HEK293 (cell line): ENCODE data around the gene NAXE.

ENCODE experiments used
- CTCF ChIP-seq: fragments of 450-650 bp; formaldehyde crosslinking; IDR thresholded peaks from 2 replicates; pipeline ENCODE4 v1.5.1; 2016; ENCODE audit warnings: missing biosample characterization, missing genetic modification characterization
- GFI1B ChIP-seq: fragments of 450-650 bp; formaldehyde crosslinking; IDR thresholded peaks from 2 replicates; pipeline ENCODE4 v1.5.1; 2016; ENCODE audit warnings: missing biosample characterization, missing genetic modification characterization
- HOXA7 ChIP-seq: sonication (generic); formaldehyde crosslinking; IDR thresholded peaks from 2 replicates; pipeline ENCODE4 v1.8.1; 2022; ENCODE audit warnings: missing genetic modification reagents, borderline replicate concordance
- IKZF3 ChIP-seq: fragments of 450-650 bp; IDR thresholded peaks from 2 replicates; pipeline ENCODE4 v1.5.0; 2018; ENCODE audit warnings: missing biosample characterization, mild to moderate bottlenecking, missing genetic modification characterization, moderate library complexity
- SETDB1 ChIP-seq: IDR thresholded peaks from one replicate; pipeline ENCODE4 v1.6.1; 2017; ENCODE audit warnings: mild to moderate bottlenecking, low read length, moderate library complexity, mixed read lengths; ENCODE audit not compliant: insufficient read length
- ZBTB10 ChIP-seq: fragments of 450-650 bp; formaldehyde crosslinking; IDR thresholded peaks from 2 replicates; pipeline ENCODE4 v1.5.1; 2016; ENCODE audit warnings: missing biosample characterization, missing genetic modification characterization
- ZBTB20 ChIP-seq: fragments of 450-650 bp; formaldehyde crosslinking; IDR thresholded peaks from 2 replicates; pipeline ENCODE4 v1.5.1; 2016; ENCODE audit warnings: missing biosample characterization, missing genetic modification characterization
- ZNF707 ChIP-seq: fragments of 450-650 bp; formaldehyde crosslinking; IDR thresholded peaks from 2 replicates; pipeline ENCODE4 v1.5.1; 2016; ENCODE audit warnings: missing biosample characterization, missing genetic modification characterization
- TF ChIP-seq, protein P1 (sequence below): fragments of 450-650 bp; formaldehyde crosslinking; IDR thresholded peaks from 2 replicates; pipeline ENCODE4 v1.5.1; 2016; ENCODE audit warnings: missing biosample characterization, missing genetic modification characterization

DNA sequence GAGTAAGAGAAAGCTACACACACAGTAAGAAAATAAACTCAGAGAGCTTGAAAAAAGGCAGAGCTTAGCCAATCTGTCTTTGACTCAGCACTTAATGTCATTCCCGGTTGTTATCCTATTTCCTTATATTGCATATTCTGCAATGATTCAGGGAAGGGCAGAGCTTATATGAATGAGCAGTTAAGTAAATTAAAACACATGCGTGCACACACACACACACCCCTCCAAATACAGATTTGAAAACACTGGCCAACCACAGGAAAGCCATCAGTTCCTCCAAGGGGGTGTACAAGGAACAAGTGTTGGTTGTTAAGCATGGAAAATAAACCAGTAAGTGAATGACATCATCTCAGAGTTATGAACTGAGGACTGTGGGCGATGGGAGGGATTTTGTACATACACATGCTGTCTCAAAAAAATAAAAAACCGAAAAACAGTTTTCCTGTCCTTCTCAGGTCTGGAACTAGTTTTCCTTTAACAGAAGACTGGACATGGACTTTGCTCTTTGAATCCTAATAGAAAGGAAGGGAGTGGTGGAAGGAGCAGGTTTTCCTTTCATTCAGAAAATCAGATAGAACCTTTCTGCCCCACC lies 20.2 kb upstream of the NAXE start:
- TF ChIP-seq SETDB1 (no peak), ZBTB20 (tag by site-specific recombination) (no peak), ZNF707 (tag by site-specific recombination) (no peak), ZBTB10 (tag by site-specific recombination) (no peak), GFI1B (tag by site-specific recombination) (no peak), CTCF (tag by site-specific recombination) (no peak), HOXA7 (CRISPR knock-in tag) (no peak), IKZF3 (tag by site-specific recombination) (peak; percentile 74)
- TF ChIP-seq, protein P1, sequence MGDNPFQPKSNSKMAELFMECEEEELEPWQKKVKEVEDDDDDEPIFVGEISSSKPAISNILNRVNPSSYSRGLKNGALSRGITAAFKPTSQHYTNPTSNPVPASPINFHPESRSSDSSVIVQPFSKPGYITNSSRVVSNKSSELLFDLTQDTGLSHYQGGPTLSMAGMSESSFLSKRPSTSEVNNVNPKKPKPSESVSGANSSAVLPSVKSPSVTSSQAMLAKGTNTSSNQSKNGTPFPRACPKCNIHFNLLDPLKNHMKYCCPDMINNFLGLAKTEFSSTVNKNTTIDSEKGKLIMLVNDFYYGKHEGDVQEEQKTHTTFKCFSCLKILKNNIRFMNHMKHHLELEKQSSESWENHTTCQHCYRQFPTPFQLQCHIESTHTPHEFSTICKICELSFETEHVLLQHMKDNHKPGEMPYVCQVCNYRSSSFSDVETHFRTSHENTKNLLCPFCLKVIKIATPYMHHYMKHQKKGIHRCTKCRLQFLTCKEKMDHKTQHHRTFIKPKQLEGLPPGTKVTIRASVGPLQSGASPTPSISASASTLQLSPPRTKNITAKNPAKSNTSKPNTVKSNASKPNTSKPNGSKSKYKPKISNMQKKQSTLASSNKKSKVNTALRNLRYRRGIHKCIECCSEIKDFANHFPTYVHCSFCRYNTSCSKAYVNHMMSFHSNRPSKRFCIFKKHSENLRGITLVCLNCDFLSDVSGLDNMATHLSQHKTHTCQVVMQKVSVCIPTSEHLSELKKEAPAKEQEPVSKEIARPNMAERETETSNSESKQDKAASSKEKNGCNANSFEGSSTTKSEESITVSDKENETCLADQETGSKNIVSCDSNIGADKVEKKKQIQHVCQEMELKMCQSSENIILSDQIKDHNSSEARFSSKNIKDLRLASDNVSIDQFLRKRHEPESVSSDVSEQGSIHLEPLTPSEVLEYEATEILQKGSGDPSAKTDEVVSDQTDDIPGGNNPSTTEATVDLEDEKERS (tag by site-specific recombination): no peak
